CD4-positive, alpha-beta T cell treated with Interleukin-4 for 4 hours (primary cell): ENCODE results near the gene SYNC.
A peak's percentile ranks its signal among the peaks of the same experiment; 100 is the strongest.
"Not testable (repeated sequence)": the region's sequence is repeated elsewhere in the genome, so short reads cannot be mapped to it uniquely, and the experiment has no call there.

Experiments
- DNase-seq: peaks from one replicate; pipeline ENCODE4 v3.0.0-alpha.2; 2020

The SYNC gene

DNA sequence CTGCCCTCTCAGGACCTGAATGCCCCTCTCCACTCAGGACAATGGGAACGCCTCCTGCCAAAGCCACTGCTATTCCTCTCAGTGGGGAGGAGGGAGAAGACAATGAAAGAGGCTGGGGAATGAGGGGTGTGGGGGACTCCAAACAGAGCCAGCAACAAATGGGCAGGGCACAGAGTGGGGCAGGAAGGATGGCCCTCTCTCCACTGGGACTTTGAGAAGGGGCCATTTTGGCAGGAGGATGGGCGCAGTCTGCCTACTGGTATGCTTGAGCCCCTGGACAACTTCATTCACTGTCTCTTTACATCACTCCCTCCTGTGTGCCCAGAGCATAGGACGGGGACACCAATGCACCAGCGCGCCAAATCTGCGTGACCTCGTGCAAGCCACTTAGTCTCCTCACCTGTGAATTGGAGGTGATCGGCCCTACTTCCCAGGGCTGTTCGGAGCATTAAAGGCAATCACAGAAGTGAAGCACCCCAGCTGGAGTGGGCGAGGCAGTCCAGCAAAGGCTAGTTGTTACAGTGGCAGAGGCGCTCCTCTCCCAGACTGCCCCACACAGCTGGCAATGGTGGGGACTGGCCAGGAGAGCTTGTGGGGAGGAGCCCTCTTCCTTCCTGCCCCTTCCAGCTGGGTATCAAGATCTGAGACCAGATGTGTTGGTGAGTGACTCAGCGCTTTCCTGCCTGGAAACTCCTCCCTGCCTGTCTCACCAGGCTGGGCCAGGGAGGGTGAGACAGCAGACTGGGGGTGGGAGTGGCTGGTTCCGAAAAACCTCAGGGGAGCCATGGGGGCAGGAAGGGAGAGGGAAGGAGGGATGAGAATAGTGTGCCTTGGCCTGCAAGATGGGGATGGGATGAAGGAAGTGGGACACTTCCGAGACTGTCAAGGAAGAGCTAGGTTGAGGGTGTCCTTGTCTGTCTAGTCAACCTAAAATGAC lies 22.4 kb upstream of the SYNC start:
- DNase-seq, result peak; percentile 13

GRCh38 chr1:32719681-32720275 lies 17.2 kb upstream of the SYNC start:
- DNase-seq, result no peak

DNA sequence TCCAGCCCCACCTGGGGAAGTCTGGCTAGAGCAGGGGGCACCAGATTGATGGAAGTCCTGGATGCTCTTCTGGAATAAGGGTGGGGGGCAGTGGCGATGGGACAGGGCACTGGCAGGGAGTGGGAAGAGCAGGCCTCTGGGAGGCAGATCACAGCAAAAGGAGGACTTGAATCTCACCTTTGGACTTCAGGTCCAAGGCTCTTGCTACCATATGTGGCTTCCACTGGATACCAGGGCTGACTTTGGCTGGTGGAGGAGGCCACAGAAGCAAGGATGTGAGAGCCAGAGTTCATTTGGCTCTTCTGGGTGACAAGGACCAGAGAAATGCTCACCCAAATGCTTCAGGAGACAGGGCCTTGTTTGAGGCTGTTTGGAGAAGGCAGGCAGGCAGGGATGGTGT lies 16.0 kb upstream of the SYNC start:
- no peak for DNase-seq

GRCh38 chr1:32718036-32718435 lies 15.5 kb upstream of the SYNC start:
- DNase-seq, result no peak

- no peak for DNase-seq
Measured at GRCh38 chr1:32717503-32717902, 14.9 kb upstream of the SYNC start.

- DNase-seq, result peak; percentile 16
Measured at GRCh38 chr1:32716312-32717148, 14.0 kb upstream of the SYNC start.

- DNase-seq, result no peak
Measured at GRCh38 chr1:32715901-32716311, 13.3 kb upstream of the SYNC start.

DNA sequence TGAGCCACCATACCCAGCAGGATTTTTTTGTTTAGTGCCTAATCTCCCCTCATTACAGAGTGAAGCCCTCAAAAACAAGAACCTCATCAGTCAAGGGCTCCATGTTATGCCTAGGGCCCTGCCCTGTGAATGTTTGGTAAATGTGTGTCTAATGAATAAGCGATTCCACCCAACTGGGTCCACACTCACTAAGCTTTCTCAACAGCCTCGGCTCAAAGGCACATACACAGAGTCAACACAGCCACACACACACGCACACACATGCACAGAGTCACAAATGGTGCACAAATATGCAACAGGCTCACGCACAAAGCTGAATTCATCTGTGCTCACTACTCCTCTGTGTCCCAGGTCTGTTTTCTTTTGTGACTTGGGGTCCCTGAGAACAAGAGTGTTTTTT lies 11.7 kb upstream of the SYNC start:
- DNase-seq, result no peak

- no peak for DNase-seq
Measured at GRCh38 chr1:32713081-32713480, 10.5 kb upstream of the SYNC start.

DNA sequence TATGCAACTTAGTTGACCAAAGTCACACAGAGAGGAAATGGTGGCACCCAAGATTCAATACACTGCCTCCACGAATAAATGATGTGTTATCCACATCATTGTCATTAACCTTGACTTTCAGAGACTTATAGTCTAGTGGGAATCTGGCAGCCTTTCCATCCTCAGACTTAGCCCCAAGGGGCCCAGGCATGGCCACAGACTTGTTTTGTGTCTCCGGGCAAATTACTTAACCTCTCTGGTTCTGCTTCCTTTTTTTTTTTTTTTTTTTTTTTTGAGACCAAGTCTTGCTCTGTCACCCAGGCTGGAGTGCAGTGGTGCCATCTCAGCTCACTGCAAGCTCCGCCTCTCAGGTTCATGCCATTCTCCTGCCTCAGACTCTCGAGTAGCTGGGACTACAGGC lies 8.7 kb upstream of the SYNC start:
- not testable (repeated sequence) for DNase-seq

- DNase-seq, result no peak
Measured at GRCh38 chr1:32709476-32709875, 6.9 kb upstream of the SYNC start.

DNA sequence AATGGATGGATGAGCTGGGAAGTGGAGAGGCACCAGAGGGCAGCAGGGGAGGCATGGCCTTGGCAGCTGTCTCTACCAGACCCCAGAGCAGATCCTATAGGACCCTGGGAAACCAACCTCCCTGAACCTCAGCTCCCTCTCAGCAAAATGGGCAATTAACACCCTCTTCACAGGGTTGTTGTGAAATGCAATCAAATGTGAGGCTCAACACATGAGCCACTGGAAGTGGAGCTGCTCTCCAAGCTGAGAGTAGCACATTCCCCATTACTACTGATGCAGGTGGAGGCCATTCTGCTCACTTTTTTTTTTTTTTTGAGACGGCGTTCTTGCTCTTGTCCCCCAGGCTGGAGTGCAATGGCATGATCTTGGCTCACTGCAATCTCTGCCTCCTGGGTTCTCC lies 6.5 kb upstream of the SYNC start:
- DNase-seq, result no peak

DNA sequence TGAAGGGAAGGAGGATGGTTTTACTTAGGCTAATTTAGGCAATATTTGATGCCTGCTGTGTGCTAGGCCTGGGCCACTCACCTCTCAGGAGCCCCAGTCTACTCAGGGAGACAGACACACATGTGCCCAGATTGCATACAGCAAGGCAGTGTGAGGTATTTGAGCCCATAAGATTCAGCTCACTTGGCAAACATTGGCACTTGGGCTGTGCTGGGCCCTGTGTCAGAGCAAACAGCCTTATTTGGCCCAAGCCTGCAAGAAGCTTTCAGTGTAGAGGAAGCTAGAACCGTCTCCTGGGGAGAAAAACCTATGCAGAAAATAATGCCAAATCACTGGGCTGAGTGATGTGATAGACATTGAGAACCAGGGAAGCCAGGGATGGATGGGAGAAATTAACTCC lies 3.9 kb upstream of the SYNC start:
- DNase-seq, result no peak

DNA sequence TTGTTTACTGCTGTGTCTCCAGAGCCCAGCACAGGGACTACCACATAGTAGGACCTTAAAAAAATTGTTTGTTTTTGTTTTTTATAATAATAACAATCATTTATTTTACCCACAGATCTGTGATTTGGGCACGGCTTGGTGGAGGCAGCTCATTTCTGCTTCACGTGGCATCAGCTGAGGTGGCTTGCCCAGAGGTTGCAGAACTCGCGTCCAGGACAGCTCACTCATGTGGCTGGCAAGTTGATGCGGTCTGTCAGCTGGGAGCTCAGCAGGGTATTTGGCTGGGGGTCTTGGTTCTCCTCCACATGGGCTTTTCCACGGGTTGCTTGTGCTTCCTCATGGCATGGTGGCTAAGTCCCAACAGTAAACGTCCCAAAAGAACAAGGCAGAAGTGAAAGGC lies 2.9 kb upstream of the SYNC start:
- DNase-seq, result no peak

DNA sequence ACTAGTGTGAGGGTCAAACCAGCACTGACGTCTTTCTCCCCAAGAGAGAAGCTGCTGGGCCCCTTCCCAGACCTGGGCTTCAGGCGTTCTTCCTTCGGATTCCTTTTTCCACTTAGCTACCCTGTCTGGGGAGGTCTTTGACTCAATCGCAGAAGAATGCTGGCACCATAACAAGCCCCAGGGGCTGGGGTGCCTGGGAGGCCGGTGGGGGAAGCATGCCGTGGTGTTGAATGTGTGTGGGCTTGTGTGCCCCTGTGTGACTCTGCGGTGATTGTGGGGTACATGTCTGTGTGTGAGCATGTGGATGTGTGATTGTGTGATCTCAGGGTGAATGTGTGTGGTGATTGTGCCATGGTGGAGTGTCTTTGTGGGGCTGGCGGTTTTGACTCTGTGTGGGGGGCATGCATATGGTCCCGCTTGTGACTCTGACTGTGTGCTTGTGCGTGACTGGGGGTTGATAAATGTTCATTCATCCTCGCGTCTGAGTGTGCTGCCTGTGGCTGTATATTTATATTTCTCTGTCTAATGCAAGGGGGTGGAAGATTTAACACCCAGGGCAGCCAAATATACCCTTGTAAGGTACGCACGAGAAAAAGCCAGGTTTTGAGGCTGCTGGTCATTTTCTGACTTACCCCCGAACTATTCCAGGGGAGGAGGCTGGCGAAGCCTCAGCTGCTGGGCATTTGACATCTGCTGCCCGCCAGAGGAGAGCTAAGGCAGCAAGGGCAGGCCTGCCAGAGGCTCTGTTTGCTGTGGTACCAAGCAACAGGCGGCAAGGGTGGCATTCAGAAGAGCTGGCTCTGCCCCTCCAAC lies 1.1 kb upstream of the SYNC start:
- DNase-seq, result no peak

DNA sequence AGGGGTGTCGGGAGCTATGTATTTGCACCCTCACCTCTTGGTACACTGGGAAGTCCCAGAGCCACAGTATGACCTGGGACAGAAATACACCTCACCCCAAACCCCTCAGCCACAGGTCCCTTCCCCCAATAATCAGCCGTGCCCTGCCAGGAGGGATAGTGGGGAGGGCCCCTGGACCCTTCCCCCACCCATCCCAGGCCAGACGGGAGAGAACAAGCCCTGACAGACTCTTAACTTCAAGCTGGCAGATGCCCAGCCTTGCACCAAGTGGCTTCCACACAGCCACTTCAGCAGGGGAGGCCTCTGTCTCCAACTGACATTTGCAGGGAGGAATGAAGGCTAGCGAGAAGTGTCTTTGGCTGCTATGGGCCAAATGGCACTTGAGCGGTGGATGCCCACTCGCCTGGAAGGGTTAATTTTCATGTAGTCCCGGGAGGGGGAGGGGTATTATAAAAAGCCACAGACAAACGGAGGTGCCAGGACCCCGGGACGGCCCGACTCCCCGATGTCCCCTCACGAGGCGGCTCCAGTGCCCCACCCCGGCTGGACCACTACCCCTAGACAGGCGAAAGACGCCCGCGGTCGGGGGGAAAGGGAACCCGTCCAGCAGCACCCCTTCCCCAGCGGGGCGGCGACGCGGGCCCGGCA lies 495 bp downstream of the SYNC start:
- DNase-seq, result no peak

- no peak for DNase-seq
Measured at GRCh38 chr1:32701421-32701911, 1.1 kb downstream of the SYNC start.

DNA sequence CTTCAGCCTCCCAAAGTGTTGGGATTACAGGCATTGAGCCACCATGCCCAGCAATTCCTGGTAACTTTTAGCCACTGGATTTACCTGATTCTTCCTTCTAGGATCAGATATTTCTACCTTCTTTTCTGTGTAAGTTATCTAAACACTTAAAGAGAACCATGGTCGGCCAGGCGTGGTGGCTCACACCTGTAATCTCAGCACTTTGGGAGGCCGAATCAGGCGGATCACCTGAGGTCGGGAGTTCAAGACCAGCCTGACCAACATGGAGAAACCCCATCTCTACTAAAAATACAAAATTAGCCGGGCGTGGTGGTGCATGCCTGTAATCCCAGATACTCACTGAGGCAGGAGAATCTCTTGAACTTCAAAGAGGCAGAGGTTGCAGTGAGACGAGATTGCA lies 5.6 kb downstream of the SYNC start:
- DNase-seq, result not testable (repeated sequence)

- no peak for DNase-seq
Measured at GRCh38 chr1:32696041-32696440, 6.5 kb downstream of the SYNC start.

- DNase-seq, result no peak
Measured at GRCh38 chr1:32695098-32695904, 7.3 kb downstream of the SYNC start.
